Epithelial cell of esophagus (primary cell): ENCODE measurements around the gene CCDC158.

Experiments
- DNase-seq: peaks from one replicate; pipeline ENCODE4 v3.0.0; 2010; ENCODE audit warnings: low read depth
- H3K4me3 ChIP-seq: 2 replicates; pipeline ENCODE4 v1.5.1; 2011; ENCODE audit warnings: mild to moderate bottlenecking, low read length, control low read depth
- TF ChIP-seq, protein P1 (sequence below): IDR thresholded peaks from 2 replicates; pipeline ENCODE4 v1.5.1; 2011; ENCODE audit warnings: low read depth, mild to moderate bottlenecking, low read length, control low read depth, inconsistent platforms; ENCODE audit not compliant: insufficient read depth; ENCODE audit errors: missing control alignments

Gene CCDC158

GRCh38 chr4:76267811-76268210 is 153.1 kb downstream of the CCDC158 start:
- no peak overlapping the region for H3K4me3 ChIP-seq
- DNase-seq = no peak
- TF ChIP-seq, protein P1, sequence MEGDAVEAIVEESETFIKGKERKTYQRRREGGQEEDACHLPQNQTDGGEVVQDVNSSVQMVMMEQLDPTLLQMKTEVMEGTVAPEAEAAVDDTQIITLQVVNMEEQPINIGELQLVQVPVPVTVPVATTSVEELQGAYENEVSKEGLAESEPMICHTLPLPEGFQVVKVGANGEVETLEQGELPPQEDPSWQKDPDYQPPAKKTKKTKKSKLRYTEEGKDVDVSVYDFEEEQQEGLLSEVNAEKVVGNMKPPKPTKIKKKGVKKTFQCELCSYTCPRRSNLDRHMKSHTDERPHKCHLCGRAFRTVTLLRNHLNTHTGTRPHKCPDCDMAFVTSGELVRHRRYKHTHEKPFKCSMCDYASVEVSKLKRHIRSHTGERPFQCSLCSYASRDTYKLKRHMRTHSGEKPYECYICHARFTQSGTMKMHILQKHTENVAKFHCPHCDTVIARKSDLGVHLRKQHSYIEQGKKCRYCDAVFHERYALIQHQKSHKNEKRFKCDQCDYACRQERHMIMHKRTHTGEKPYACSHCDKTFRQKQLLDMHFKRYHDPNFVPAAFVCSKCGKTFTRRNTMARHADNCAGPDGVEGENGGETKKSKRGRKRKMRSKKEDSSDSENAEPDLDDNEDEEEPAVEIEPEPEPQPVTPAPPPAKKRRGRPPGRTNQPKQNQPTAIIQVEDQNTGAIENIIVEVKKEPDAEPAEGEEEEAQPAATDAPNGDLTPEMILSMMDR = no peak

DNA sequence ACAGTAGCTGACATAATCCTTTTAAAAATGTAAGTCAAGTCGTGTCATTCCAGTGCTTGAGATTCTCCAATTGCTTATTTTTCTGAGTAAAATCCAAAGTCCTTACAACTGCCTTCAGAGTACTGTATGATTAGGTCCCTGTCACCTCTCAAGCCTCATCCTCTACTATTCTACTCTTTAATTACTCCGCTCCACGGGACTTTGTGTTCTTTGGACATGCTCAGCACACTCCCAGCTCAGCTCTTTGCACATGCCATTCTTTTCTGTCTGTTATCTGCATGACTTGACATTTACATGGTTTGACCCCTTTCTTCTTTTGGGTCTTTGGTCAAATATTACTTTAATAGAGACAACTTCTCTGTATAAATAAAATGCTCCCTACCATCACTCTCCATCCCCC is 154.3 kb downstream of the CCDC158 start:
- no peak for DNase-seq
- no peak overlapping the region for H3K4me3 ChIP-seq
- TF ChIP-seq, protein P1 = no peak

DNA sequence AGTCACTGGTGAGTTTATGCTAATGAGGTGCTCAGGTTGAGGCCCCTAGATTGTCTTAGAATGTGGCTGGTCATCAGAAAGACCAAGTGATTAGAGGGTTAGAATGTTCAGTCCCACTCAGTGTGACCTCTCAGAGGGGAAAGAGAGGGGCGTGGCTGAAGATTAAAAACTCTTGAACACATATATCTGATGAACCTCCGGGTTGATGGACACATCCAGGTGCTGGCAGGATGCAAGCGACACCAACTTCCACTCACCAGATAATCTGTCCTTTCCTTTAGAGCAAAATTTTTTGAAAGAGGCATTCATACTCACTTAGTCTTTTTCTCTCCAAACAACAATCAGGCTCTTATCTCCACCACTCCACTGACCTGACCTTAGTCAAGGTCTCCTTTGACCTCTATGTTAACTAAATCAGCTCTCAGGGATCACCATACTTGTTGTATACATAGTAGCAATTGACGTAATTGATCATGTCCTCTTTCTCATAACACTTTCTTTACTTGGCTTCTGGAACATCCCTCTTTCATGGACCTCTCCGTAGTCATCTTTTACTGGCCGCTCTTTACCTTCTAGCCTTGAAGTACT is 155.2 kb downstream of the CCDC158 start:
- H3K4me3 ChIP-seq = no peak overlapping the region
- TF ChIP-seq, protein P1 = no peak
- no peak for DNase-seq
